ENCODE data around the gene STAC2. TPM values are rescaled to one million over a fixed set of nuclear protein-coding genes. Genes with fewer than 3 reads are reported as not detected.

Gene STAC2
- total and polyA plus RNA-seq, 2 of the 13 experiments (the other 11 are each of a cell fraction or from before 2014, with no cell fraction given): not detected

DNA sequence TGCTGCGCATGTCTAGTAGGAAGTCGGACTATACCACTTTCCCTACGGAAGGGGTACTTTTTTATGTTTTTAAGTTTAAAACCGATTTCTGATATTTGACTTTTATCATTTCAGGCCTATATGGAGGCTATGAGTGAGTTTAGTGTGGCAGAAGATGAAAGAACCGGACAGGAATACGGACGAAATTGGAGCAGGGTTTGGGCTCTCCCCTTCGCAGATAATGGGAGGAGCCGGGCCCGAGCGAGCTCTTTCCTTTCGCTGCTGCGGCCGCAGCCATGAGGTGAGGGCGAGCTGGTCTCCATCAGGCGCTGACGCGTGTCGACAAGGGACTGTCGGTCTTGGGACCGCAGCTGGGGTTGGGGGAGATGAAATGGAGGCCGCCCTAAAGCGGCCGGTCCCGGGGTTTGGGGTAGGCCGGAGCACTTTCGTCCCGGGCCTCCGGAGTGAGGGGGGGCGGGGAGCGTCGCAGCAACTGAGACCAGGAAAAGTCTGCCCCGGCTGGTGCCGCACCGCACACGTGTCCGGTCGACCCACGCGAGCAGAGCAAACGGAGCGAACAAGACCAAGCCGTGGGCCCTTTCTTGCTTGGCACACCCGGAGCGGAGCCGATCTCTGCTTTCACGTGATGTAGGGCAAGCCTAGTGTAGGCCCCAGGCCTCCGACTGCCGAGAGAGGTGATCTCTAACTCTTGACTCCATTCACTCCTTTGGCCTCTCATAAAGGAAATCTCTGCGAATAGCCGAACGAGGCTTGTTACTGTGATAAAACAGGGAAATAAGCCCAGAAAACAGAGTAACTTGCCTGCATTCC is 25.5 kb downstream of the STAC2 start, which contains the start of gene RPL19 (continued):
- TF ChIP-seq, protein P1, sequence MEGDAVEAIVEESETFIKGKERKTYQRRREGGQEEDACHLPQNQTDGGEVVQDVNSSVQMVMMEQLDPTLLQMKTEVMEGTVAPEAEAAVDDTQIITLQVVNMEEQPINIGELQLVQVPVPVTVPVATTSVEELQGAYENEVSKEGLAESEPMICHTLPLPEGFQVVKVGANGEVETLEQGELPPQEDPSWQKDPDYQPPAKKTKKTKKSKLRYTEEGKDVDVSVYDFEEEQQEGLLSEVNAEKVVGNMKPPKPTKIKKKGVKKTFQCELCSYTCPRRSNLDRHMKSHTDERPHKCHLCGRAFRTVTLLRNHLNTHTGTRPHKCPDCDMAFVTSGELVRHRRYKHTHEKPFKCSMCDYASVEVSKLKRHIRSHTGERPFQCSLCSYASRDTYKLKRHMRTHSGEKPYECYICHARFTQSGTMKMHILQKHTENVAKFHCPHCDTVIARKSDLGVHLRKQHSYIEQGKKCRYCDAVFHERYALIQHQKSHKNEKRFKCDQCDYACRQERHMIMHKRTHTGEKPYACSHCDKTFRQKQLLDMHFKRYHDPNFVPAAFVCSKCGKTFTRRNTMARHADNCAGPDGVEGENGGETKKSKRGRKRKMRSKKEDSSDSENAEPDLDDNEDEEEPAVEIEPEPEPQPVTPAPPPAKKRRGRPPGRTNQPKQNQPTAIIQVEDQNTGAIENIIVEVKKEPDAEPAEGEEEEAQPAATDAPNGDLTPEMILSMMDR (CRISPR knock-in tag; IDR thresholded peaks at IDR 0.05): no peak
- TF ChIP-seq KMT2B (CRISPR knock-in tag; IDR thresholded peaks at IDR 0.05) (peak; percentile 50), FOXJ3 (CRISPR knock-in tag; IDR thresholded peaks at IDR 0.05; ENCODE audit: borderline replicate concordance) (no peak), JDP2 (CRISPR knock-in tag; IDR thresholded peaks at IDR 0.05; ENCODE audit: borderline replicate concordance) (no peak), SP2 (CRISPR knock-in tag; IDR thresholded peaks at IDR 0.05) (peak; percentile 20; the same call in 1 of the 2 replicates), TBL1XR1 (IDR thresholded peaks at IDR 0.05; ENCODE audit: borderline replicate concordance, low read length, partially characterized antibody) (peak; percentile 30), ZNF547 (CRISPR knock-in tag; IDR thresholded peaks at IDR 0.05) (0 out of 2 replicates have a peak, but pooled peaks have one; percentile 63), TGIF2 (CRISPR knock-in tag; IDR thresholded peaks at IDR 0.05) (peak; percentile 93), KDM2A (CRISPR knock-in tag; IDR thresholded peaks at IDR 0.05; ENCODE audit: borderline replicate concordance, low read depth) (peak; percentile 85; the same call in 1 of the 2 replicates), RFX5 (IDR thresholded peaks at IDR 0.05; ENCODE audit: low read depth, low read length) (no peak), KDM5B (CRISPR knock-in tag; IDR thresholded peaks at IDR 0.05; ENCODE audit: borderline replicate concordance) (peak; percentile 98), SETDB1 (CRISPR knock-in tag; IDR thresholded peaks at IDR 0.05; ENCODE audit: borderline replicate concordance) (0 out of 2 replicates have a peak, but pooled peaks have one; percentile 14), SNAI1 (CRISPR knock-in tag; IDR thresholded peaks at IDR 0.05; ENCODE audit: borderline replicate concordance) (no peak; the same call in 1 of the 2 replicates), HNRNPLL (IDR thresholded peaks at IDR 0.05; ENCODE audit: low read depth, low read length, poor library complexity, severe bottlenecking) (no peak)
- TF ChIP-seq, protein P2, sequence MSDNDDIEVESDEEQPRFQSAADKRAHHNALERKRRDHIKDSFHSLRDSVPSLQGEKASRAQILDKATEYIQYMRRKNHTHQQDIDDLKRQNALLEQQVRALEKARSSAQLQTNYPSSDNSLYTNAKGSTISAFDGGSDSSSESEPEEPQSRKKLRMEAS (IDR thresholded peaks at IDR 0.05): peak; percentile 94
- TF ChIP-seq, protein P3, sequence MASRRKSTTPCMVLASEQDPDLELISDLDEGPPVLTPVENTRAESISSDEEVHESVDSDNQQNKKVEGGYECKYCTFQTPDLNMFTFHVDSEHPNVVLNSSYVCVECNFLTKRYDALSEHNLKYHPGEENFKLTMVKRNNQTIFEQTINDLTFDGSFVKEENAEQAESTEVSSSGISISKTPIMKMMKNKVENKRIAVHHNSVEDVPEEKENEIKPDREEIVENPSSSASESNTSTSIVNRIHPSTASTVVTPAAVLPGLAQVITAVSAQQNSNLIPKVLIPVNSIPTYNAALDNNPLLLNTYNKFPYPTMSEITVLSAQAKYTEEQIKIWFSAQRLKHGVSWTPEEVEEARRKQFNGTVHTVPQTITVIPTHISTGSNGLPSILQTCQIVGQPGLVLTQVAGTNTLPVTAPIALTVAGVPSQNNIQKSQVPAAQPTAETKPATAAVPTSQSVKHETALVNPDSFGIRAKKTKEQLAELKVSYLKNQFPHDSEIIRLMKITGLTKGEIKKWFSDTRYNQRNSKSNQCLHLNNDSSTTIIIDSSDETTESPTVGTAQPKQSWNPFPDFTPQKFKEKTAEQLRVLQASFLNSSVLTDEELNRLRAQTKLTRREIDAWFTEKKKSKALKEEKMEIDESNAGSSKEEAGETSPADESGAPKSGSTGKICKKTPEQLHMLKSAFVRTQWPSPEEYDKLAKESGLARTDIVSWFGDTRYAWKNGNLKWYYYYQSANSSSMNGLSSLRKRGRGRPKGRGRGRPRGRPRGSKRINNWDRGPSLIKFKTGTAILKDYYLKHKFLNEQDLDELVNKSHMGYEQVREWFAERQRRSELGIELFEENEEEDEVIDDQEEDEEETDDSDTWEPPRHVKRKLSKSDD (CRISPR knock-in tag; IDR thresholded peaks at IDR 0.05; ENCODE audit: low read depth): no peak; the same call in 1 of the 2 replicates
- TF ChIP-seq, protein P4, sequence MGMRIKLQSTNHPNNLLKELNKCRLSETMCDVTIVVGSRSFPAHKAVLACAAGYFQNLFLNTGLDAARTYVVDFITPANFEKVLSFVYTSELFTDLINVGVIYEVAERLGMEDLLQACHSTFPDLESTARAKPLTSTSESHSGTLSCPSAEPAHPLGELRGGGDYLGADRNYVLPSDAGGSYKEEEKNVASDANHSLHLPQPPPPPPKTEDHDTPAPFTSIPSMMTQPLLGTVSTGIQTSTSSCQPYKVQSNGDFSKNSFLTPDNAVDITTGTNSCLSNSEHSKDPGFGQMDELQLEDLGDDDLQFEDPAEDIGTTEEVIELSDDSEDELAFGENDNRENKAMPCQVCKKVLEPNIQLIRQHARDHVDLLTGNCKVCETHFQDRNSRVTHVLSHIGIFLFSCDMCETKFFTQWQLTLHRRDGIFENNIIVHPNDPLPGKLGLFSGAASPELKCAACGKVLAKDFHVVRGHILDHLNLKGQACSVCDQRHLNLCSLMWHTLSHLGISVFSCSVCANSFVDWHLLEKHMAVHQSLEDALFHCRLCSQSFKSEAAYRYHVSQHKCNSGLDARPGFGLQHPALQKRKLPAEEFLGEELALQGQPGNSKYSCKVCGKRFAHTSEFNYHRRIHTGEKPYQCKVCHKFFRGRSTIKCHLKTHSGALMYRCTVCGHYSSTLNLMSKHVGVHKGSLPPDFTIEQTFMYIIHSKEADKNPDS (CRISPR knock-in tag; IDR thresholded peaks at IDR 0.05): 0 out of 2 replicates have a peak, but pooled peaks have one; percentile 38
- TF ChIP-seq, protein P5, sequence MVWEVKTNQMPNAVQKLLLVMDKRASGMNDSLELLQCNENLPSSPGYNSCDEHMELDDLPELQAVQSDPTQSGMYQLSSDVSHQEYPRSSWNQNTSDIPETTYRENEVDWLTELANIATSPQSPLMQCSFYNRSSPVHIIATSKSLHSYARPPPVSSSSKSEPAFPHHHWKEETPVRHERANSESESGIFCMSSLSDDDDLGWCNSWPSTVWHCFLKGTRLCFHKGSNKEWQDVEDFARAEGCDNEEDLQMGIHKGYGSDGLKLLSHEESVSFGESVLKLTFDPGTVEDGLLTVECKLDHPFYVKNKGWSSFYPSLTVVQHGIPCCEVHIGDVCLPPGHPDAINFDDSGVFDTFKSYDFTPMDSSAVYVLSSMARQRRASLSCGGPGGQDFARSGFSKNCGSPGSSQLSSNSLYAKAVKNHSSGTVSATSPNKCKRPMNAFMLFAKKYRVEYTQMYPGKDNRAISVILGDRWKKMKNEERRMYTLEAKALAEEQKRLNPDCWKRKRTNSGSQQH (CRISPR knock-in tag; IDR thresholded peaks at IDR 0.05; ENCODE audit: low read depth): peak; percentile 90
- TF ChIP-seq, protein P6, sequence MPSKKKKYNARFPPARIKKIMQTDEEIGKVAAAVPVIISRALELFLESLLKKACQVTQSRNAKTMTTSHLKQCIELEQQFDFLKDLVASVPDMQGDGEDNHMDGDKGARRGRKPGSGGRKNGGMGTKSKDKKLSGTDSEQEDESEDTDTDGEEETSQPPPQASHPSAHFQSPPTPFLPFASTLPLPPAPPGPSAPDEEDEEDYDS (CRISPR knock-in tag; IDR thresholded peaks at IDR 0.05): peak; percentile 96
